Measurements from ENCODE around the gene VWF.
A peak's percentile ranks its signal among the peaks of the same experiment; 100 is the strongest.

Gene VWF

DNA sequence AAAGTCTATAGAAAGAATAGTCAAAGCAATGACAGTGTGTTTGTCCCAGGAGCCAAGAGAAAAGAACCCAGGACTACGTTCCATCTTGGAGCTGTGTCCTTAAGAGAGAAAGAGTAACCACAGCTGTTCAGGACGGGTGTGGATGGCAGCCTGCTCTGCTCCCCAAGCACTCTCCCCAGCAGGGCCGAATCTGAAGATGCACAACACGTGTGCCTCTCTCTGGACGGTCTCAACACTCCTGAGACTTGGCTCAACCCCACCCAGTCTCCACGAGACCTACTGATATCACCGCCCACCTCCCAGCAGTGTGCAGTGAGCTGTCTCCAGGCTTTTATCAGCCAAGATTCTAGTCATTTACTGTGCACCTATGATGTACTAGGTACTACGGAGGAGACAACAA, 152.1 kb downstream of the VWF start:
- no peak for DNase-seq

DNA sequence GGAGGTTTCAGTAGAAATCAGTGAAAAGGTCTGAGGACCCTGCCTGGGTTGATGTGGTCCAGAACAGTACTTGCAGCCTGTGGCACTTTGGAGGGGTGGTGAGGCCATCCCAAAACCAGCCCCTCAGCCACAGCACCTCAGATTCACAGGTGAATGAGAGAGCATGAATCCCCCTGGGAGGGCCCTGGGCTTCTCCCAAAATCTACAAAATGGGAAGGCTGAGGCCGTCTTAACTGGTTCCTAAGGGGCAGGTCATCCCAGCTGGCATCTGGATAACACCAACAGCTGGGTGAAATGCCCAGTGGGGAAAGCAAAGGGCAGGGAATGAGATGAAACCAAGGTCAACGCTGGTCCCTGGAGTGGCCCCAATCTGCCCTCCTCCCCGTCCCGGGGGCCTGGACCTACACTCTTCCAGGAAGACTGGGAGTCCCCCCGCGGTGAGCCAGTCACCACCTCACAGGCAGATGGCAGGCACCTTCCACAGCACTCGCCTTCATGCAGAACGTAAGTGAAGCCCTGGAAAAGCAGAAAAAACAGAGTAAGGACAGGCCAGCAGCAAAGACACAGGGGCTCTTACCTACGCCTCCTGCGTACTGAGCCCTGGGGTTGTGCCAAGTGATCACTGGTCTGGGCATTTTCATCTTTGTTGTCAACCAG, 153.1 kb downstream of the VWF start:
- DNase-seq, result no peak

DNA sequence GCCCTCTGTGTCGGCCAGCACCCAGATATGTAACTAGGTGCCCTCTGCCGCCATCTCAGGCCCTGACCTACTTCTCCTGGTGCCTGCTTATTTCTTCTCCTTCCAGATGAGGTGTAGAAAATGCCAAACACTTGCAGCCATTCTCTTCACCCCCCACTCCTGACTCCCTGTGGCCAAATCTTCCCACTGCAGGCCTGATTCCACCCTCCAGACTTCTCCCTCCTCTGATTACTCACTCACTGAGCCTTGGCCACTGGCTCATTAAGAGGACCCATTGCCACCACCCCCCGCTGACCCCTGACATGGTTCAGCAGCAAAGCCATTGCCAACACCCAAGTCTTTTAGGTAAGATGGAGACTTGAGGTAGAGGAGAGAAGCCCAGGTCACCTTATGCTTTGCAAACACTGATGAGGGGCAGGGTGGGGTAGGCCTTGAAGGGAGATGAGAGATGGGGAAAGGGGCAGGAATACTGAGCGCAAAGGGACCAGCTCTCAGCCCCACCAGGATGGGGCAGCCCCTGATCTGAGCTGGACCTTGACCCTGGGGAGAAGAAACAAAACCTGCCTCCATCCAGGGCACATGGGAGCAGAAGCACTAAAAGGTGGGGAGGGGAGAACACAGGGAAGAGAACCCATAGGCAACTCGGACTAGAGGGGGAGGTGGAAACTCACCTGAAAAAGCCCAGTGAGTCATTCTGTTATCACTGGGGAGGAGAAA, 154.3 kb downstream of the VWF start:
- DNase-seq, result no peak

DNA sequence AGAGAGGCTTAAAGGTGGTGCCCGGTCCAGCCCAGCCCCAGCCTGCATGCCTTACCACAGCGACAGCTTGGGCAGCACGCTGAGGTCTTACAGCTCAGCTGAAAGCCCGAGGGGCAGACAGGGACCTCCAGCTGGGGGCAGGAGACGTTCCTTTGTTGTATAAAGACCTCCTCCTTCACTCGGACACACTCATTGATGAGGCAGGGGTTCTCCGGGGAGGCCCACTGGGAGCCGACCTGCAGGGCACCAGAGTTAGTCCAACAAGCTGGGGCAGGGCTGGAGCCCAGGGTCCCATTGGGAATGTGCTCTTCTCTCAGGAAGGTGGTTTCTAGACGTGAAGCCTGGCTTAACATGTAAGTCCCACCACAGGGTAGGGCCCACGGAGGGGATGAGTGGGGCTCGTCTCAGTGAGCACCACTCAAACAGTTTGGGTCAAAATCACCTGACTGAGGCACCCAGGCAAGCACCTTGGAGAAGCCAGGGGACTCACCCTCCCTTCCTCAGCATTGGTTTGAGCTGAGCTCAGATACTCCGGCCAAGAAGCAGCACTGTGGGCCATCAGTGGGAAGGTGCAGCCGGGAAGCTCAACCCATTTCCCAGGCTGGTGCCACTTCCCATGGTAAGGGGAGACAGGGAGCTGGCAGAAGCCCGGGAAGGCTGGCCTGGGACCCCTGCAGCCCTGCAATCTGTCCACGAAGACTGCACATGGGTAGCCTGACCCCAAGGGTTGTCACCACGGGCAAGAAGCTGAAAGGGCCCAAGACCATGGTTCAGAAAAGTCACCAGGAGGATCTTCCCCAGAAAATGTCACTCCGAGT, 155.1 kb downstream of the VWF start:
- no peak for DNase-seq

DNA sequence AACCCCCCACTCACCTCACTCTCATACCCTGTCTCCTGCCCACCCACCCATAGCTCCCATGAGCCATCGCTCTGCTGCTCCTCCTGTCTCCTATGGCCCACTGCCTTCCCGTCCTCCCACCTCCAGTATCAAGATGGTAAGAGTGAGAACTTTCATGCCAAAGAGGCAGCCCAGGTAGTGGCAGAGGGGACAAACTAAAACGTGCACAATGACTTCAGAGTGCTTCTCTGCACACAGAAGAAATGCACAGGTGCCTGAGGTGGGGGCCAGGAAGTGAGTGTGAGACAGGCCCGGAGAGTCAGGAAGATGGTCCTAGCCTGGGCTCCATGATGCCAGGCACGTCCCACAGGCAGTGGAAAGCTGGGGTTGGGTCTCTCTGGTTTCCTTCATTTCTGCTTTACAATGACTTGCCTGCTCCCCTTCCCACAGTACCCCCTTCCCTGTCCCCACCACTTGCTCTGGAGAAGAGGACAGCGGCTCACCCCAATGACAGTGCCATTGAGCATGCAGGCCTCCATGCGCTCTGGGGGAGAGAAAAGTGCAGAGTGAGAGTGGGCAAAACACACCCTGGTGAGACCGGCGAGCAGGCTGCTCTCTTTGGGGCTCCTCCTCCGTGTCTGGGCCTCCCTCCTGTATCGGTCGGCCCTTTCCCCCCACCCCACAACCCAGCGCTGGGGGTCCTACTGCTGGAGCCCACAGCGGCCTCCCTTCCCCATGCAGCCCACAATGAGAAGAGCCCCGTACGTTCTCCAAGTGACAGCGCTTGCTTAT, 156.6 kb downstream of the VWF start:
- no peak for DNase-seq

DNA sequence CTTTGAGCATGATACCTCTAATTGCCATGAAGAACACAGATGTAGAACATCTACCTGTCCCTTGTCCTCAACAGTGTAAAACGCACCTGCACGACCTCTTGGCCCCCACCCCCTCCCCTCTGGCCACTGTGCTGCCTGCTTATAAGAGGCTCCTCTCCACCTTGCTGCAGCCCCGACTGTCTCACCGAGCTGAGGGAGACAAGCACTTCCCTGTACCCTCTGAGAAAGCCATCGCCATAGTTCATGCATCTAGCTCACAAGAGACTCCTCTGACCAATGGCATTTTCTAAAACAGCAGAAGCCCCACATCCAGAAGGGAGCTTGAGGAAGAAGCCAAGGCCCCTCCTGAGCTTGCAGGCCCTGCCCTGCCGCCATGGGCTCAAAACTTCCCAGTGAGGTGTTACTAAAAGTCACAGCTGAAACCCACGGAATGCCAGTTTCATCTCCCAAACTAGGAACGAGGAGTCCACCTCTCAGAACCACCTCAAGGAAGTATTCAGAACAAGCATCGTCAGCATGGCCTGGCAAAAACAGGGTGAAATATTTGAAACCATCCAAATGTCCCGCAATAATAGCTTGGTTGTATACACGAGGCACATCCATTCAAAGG, 157.9 kb downstream of the VWF start:
- no peak for DNase-seq

DNA sequence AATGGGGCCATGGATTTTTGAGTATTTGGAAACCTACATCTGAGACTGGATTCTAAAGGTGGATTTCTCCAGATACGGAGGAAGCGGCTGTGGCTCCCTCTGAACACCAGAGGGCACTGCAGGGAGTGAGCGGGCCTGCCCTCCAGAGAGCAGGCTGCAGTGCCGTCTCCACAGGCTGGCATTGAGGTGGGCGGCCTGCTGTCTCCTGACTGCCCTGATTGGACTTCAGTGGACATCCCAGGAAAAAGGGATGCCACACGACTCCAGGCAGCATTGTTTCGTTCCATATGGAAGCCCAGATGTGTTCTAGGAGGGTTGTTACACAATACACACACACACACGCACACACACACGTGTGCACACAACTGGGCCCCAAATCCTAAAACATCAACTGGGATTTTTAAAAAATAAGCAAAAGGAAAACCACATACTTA, 158.5 kb downstream of the VWF start:
- peak; percentile 47 for DNase-seq

DNA sequence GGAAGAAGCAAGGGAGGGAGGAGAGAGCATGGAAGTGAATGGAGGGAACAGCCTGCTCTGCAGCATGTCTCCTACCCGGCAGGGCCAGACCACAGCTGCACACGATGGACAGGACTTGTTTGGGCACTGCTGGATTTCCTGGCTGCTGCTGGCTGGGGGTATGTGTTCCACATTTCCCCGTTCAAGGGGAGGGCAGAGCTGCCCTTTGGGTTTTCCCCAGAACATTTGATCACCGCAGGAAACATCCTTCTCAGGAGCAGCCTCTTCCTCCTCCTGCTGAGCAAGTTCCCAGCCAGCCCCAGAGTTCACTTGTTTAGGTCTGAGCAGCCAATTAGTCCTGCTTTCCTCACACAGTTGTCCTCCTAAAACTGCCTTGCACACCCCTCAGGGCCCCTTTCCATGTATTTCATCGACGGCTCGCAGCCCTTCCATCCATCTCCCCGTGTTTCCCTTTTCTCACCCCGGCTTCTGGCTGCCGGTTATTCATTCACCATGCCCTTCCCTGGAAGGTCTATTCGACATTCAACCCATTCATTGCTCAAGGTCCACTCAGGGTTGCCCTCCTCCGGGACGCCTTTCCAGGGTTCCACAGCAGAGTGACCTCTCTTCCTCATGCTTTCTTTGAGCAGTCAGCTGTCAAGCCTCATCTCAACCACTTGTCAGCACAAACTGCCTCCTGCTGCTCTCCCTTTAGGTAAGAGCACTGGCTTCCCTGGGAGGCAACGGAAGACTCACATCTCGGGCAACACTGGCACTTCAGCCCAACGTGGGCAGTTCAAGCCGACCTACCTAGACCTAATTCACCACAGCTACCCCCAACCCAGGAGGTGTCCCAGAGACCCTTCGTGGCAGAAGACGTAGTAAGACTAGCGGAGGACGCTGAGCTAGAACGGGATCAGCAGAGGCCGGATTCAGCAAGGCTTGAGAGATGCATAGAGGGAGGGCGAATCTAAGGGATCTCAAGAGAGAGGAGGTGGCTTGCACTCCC, 159.3 kb downstream of the VWF start:
- no peak for DNase-seq

DNA sequence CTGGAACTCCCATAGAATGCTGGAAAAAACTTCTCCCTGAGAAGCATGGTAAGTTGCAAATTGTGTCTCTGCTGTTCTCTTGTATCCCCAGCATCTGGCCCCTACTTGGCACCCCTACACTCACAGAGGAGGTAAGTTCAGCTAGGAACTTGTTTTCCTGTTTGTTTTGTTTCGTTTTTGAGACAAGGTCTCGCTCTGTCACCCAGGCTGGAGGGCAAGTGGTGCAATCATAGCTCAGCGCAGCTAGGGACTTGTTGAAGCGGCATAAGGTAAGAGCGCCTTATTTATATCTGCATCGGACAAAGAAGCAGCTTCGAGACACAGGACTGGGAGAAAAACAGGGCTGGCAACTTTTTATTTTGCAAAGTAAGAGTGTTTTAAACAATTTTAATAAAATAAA, 161.0 kb downstream of the VWF start:
- no peak for DNase-seq

DNA sequence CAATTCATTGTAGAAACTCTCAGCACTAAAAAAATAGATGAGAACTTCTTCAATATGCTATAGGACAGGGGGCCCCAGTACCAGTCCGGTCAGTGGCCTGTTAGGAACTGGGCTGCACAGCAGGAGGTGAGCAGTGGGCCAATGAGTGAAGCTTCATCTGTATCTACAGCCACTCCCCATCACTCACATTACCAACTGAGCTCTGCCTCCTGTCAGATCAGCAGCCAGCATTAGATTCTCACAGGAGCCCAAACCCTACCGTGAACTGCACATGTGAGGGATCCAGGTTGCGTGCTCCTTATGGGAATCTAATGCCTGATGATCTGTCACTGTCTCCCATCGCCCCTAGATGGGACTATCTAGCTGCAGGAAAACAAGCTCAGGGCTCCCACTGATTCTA, 163.7 kb downstream of the VWF start:
- DNase-seq, result no peak

DNA sequence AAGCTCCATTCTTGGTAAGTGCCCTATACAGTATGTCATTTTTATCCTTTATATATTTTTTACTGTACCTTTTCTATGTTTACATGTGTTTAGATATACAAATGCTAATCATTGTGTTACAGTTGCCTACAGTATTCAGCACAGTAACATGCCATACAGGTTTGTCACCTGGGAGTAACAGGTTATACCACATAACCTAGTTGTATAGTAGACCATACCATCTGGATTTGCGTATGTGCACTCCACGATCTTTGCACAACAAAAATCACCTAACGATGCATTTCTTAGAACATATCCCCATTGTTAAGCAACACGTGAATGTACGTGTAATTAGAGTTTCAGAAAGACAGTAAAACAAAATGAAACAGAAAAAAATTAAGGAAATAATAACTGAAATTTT, 167.5 kb downstream of the VWF start:
- DNase-seq, result no peak

DNA sequence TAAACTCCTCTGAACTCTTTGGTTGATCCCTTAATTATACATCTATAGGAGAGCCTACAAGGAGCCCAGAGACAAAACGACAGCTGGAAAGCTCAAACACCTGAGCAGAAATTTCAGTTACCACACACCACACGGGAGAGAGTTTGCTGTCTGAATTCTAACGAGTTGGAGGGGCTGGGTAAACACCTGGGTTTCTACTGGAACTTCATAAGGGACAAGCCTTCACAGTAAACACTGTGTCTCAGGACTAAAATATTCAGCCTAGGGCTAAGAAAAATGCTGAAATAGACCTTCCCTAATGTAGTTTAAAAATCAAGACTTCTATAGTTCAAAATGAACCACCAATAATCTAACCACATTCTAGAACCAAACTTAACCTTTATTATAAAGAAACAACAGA, 169.8 kb downstream of the VWF start:
- DNase-seq, result no peak

DNA sequence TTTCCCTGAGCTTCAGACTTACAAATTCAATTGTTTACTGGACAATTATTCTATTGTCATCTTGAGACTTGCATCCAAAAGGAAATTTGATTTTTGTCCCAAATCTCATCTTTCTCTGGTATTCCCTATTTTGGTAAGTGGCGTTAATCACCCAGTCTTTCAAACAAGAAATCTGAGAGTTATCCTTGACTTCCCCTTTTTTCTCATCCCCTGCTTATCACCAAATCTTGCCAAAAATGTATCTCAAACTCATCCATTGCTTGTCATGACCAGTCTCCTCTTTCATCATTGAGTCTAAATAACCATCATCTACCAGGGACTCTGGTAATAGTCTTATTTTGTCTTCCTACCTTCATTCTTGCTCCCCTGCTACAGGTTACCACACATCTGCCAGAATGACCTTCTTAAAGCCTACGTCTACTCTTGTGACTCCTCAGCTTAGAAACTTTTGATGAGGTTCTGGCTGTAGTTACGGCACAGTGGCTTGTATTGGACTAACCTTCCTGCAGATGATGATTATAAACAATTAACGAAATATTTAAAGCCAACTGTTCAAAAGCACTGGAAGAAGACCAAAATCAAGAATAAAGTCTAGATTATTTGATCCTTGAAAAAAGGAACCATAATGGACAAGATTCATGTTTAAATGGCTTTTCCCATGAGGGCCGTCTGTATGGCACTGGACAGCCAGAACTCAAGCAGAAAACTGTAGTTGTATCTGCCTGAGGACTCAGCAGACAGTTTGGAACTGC, 170.5 kb downstream of the VWF start:
- DNase-seq, result no peak

DNA sequence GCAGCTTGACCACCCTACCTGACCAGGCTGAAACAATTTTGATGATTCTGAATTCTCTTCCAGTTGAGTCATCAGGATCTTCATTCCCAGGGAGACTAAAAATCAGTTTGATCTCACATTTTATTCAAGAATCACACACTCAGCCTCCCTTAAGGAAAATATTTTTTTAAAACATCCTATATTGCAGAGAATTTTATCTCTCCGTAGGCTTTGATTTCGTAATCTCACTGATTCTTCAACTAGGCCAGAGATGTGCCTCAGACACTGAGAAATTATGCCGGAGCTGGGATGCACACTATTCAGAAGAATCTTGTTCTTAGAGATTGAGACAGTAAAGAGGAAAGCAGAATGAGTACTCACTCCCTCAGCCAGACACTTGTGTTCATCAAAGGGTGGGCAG, 172.4 kb downstream of the VWF start:
- no peak for DNase-seq

DNA sequence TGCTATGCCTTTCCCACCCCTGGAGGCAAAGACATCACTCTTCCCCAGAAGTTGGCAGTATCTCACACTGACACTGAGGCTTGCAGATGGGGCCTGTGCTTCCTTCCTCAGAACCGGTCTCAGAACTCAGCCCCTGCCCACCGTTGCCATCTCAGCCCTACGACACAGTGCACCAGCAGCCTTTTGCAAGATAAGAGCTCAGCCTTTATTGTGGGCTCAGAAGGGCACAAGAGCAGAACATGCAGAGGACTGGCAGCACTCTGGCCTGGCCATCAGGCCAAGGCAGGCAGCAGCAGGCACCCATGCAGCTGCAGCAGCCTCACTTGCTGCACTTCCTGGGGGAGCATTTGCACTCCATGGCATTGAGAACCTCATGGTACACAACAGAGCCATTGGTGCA, 175.8 kb downstream of the VWF start:
- no peak for DNase-seq

DNA sequence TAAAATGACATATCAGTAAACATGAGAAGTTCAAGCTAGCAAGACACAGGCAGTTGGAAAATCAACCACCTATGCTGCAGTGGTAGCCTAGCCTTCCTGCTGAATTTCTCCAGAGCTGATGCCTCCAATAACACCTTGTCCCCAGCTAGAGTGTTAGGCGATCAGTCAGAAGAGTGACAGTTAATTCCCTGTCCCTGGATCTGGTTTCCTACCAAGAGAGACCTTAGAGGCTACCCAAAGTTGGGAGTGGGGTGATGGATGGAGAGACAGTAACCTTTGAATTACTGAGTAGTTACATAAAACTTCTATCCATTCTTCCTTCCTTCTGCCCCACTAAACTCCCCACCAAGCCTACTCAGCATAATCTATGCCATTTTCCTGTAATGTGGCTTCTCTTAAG, 177.5 kb downstream of the VWF start:
- DNase-seq, result no peak

DNA sequence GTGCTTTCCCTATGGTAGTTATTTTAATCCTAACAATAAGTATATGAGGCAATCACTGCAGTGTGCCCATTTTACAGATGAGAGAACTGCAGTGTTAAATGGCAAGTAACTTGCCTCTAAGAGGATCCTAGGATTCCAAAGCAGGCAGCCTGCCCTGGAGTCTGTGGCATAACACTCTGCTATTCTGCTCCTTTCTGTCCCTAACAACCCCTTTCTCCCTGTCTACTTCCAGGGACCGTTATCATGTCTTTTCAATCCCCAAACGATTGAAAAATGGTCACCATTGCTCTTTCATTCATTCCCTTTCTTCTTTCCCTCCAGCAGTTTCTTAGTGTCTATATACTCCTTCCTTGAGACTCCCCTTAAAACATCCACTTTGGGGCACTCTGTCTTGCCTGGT, 178.1 kb downstream of the VWF start:
- DNase-seq, result no peak

DNA sequence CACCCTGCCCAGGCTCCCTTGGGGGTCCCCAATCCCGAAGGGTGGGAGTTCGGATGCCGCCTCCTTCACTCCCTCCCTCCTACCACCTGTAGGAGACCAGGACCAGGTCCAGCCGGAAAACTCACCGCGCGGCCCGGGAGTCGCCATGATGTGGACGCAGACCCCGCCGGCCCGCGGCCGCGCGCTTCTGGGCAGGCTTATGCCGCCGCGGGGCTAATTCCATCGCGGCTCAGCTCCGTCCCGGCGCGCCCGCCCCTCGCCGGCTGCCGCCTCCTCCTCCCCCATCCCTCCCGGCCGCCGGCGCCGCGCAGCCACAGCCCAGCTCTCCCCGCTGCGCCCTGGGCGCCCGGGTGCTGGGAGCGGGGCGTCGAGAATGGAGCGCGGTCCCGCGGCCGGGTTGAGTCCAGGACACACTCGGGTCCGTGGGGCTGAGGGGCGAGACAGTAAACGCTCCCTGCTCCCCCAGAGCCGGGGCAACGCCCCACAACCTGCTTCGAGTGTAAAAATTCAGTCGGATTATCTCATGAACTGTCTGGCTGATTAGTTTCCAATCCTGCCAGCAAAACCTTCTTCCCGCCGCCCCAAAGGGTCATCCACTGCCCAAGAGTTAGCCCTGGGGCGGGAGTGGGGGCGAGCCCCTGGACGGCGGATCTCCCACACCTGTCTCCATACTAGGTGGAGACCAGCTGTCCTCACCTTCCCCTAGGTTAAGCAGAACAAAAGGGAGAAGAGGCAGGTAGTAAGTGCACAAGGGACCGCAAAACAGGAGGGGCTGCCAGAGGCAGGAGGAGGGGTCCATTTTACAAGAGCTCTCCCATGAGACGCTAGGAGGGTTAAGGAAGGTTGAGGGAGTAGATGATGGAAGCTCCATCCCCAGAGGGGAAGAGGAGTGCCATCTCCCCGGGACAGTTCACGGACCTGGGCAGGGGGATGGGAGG, 179.1 kb downstream of the VWF start, which contains the start of gene ANO2:
ANO2 (minus strand) TSS at position 189 of the 938 bp plus-strand sequence; CDS start at position 147, 42 bp downstream.
- no peak for DNase-seq

DNA sequence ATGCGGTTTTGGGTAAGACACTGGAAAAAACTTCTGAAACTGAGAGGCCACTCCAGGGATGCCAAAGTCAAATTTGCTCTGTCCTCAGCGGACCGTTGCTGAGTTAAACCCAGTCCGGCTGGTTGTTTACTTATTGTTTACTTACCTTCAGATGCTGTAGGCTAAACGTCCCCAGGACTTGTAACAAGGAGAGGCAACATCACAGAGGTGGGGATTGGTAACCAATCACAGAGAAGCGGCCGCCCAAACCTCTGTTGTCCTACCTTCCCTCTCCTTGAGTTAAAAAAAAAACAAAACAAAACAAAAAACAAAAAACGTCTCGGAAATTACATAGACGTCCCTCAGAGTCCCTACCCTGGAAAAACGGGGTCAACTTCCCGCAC, 179.8 kb downstream of the VWF start:
- no peak for DNase-seq
